Stimulated activated CD8-positive, alpha-beta memory T cell treated with anti-CD3 and anti-CD28 coated beads, Interleukin-7, amount 100 ng/mL, for 48 hours (primary cell): ENCODE results near the gene SYNPO2.

ENCODE experiments used
- DNase-seq, 2 donors: peaks; one replicate each; pipeline ENCODE4 v3.0.0-alpha.2; 2020; ENCODE audit warnings: low read depth in 1 of 2; ENCODE audit errors: extremely low read depth in 1 of 2

Gene SYNPO2

GRCh38 chr4:118923891-118924290, 35.2 kb downstream of the SYNPO2 start:
- DNase-seq = no peak

GRCh38 chr4:118927974-118928373, 39.3 kb downstream of the SYNPO2 start:
- no peak for DNase-seq

- DNase-seq = no peak
Measured at GRCh38 chr4:118930255-118930654, 41.6 kb downstream of the SYNPO2 start.

GRCh38 chr4:118931786-118932185, 43.1 kb downstream of the SYNPO2 start:
- DNase-seq = no peak

GRCh38 chr4:118935819-118936218, 47.2 kb downstream of the SYNPO2 start:
- no peak for DNase-seq

- no peak for DNase-seq
Measured at GRCh38 chr4:118936406-118936805, 47.8 kb downstream of the SYNPO2 start.

- no peak for DNase-seq
Measured at GRCh38 chr4:118939169-118939783, 50.6 kb downstream of the SYNPO2 start.

GRCh38 chr4:118941149-118941548, 52.5 kb downstream of the SYNPO2 start:
- DNase-seq = no peak

GRCh38 chr4:118941799-118942198, 53.1 kb downstream of the SYNPO2 start:
- DNase-seq = no peak

- DNase-seq = no peak
Measured at GRCh38 chr4:118942465-118942864, 53.8 kb downstream of the SYNPO2 start.

GRCh38 chr4:118947095-118947494, 58.4 kb downstream of the SYNPO2 start:
- DNase-seq = no peak

GRCh38 chr4:118948545-118949144, 60.0 kb downstream of the SYNPO2 start:
- no peak for DNase-seq

- no peak for DNase-seq
Measured at GRCh38 chr4:118950224-118950623, 61.6 kb downstream of the SYNPO2 start.

GRCh38 chr4:118950929-118951570, 62.4 kb downstream of the SYNPO2 start:
- no peak for DNase-seq

GRCh38 chr4:118953276-118953675, 64.6 kb downstream of the SYNPO2 start:
- no peak for DNase-seq

- DNase-seq = no peak
Measured at GRCh38 chr4:118954246-118954645, 65.6 kb downstream of the SYNPO2 start.

- DNase-seq = no peak
Measured at GRCh38 chr4:118955515-118955914, 66.9 kb downstream of the SYNPO2 start.

GRCh38 chr4:118957722-118958445, 69.2 kb downstream of the SYNPO2 start:
- DNase-seq = no peak

GRCh38 chr4:118962540-118962939, 73.9 kb downstream of the SYNPO2 start:
- DNase-seq = no peak

- DNase-seq = no peak
Measured at GRCh38 chr4:118964891-118965411, 76.3 kb downstream of the SYNPO2 start.

GRCh38 chr4:118967393-118967792, 78.7 kb downstream of the SYNPO2 start:
- DNase-seq = no peak
